NT2/D1 (cell line): Measurements from ENCODE around the gene RWDD4.

Source experiments
- DNase-seq: peaks from one replicate; pipeline ENCODE4 v3.0.0-alpha.2; 2011; ENCODE audit warnings: low read depth, low spot score
- H3K27me3 ChIP-seq: 2 replicates; pipeline ENCODE4 v1.6.0; 2011; ENCODE audit warnings: mild to moderate bottlenecking; ENCODE audit not compliant: insufficient read length, insufficient read depth
- H3K36me3 ChIP-seq: 2 replicates; pipeline ENCODE4 v1.6.1; 2011; ENCODE audit warnings: mild to moderate bottlenecking, low read length, mixed read lengths; ENCODE audit not compliant: insufficient read depth, insufficient read length
- H3K4me1 ChIP-seq: 2 replicates; pipeline ENCODE4 v1.5.1; 2011; ENCODE audit not compliant: insufficient read depth, insufficient read length
- H3K4me3 ChIP-seq: 2 replicates; pipeline ENCODE4 v1.5.1; 2011; ENCODE audit warnings: low read depth; ENCODE audit not compliant: insufficient read length
- H3K9ac ChIP-seq: 2 replicates; pipeline ENCODE4 v1.6.0; 2011; ENCODE audit warnings: low read depth; ENCODE audit not compliant: insufficient read length
- H3K9me3 ChIP-seq: 2 replicates; pipeline ENCODE4 v1.5.1; 2011; ENCODE audit warnings: mild to moderate bottlenecking, low read length; ENCODE audit not compliant: insufficient read depth
- SUZ12 ChIP-seq: IDR thresholded peaks from 2 replicates; pipeline ENCODE4 v1.6.1; 2011; ENCODE audit not compliant: insufficient read length, insufficient read depth; ENCODE audit errors: extremely low read depth
- YY1 ChIP-seq: IDR thresholded peaks from 2 replicates; pipeline ENCODE4 v1.6.1; 2011; ENCODE audit not compliant: insufficient read length, insufficient read depth
- ZNF274 ChIP-seq: IDR thresholded peaks from 2 replicates; pipeline ENCODE4 v1.6.1; 2011; ENCODE audit warnings: mild to moderate bottlenecking, low read depth, low read length

Gene RWDD4

DNA sequence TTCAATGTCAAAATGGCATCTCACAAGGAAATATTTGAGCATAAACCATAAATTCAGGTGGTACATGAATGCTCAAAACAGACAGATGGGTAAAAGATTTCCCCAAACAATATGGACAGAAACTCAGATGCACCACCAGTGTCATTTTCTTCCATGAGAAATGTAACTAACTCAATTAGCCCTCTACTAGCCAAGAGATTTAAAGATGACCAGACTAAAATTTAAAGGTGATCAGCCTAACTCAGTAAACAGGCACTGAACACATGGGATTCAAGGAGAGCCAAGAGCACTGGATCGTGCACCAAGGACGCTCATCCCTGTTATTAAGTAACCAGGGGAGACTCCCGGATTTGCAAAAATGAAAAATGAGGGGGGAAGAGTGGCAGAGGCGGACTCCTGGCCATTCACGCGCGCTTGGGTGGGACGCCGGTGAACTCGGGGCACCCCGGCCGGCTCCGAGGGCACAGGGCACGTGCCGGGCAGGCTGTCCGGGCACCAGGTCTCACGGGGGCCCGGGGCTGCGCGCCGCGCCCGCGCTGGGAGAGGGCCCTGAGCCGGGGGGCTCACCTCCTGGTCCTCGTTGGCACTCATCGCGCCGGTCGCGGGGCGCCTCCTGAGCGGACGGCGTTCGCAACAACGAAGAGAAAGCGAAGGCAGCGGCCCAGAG is 490 bp downstream of the RWDD4 start:
- peak overlapping the region; percentile 81 for H3K9ac ChIP-seq
- peaks cover 7% of the 10 kb centered on the region for H3K36me3 ChIP-seq
- H3K4me3 ChIP-seq: peak overlapping the region; percentile 61
- H3K4me1 ChIP-seq: no peaks in the 10 kb centered on the region
- TF ChIP-seq YY1: no peak
- TF ChIP-seq SUZ12: no peak
- TF ChIP-seq ZNF274: no peak
- no peaks in the 10 kb centered on the region for H3K9me3 ChIP-seq
- no peaks in the 10 kb centered on the region for H3K27me3 ChIP-seq
- no peak for DNase-seq

DNA sequence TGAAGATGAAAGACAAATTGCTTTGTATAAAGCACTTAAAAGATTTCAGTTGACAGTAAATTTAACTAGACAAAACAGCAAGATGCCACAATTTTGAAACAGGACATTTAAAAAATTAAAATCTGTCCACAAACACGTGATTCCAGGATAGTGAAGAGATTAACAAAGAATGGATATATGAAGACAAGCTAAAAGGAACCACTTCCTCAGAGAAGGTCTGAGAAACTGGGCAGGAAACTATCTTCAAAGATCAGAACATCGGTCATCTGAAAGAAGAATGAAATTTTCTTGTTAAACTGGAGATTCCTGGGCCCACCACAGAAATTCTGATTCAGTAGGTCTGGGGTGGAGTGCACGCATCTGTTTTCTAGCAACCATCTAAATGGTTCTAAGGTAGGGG is 1.4 kb downstream of the RWDD4 start:
- H3K27me3 ChIP-seq: no peaks in the 10 kb centered on the region

GRCh38 chr4:183645326-183645725 is 13.7 kb downstream of the RWDD4 start:
- no peak for DNase-seq
- Histone ChIP-seq H3K36me3 (peaks cover 29% of the 10 kb centered on the region), H3K4me3 (no peak overlapping the region), H3K4me1 (no peaks in the 10 kb centered on the region), H3K9me3 (no peaks in the 10 kb centered on the region), H3K27me3 (no peaks in the 10 kb centered on the region), H3K9ac (no peak overlapping the region)
- TF ChIP-seq YY1 (no peak), SUZ12 (no peak)

More for the DNA sequence above, 1.4 kb downstream of the RWDD4 start:
- Histone ChIP-seq H3K9me3 (no peaks in the 10 kb centered on the region), H3K4me3 (no peak overlapping the region), H3K9ac (no peak overlapping the region), H3K4me1 (no peaks in the 10 kb centered on the region), H3K36me3 (peaks cover 13% of the 10 kb centered on the region)
- no peak for DNase-seq
- TF ChIP-seq YY1: no peak
- no peak for TF ChIP-seq SUZ12
- TF ChIP-seq ZNF274: no peak

GRCh38 chr4:183639291-183639690 is 19.7 kb downstream of the RWDD4 start:
- H3K36me3 ChIP-seq: peaks cover 4% of the 10 kb centered on the region
- DNase-seq: no peak
- no peak for TF ChIP-seq SUZ12
- no peak for TF ChIP-seq YY1
- TF ChIP-seq ZNF274: no peak

GRCh38 chr4:183638436-183638835 is 20.5 kb downstream of the RWDD4 start:
- peaks cover 4% of the 10 kb centered on the region for H3K36me3 ChIP-seq
- H3K9me3 ChIP-seq: no peaks in the 10 kb centered on the region
- no peak for DNase-seq
- H3K9ac ChIP-seq: no peak overlapping the region
- no peaks in the 10 kb centered on the region for H3K27me3 ChIP-seq
- no peak overlapping the region for H3K4me3 ChIP-seq
- H3K4me1 ChIP-seq: no peaks in the 10 kb centered on the region
- TF ChIP-seq SUZ12 (no peak), YY1 (no peak), ZNF274 (no peak)

More at GRCh38 chr4:183639291-183639690, 19.7 kb downstream of the RWDD4 start:
- H3K4me3 ChIP-seq: no peak overlapping the region
- H3K4me1 ChIP-seq: no peaks in the 10 kb centered on the region
- no peaks in the 10 kb centered on the region for H3K9me3 ChIP-seq
- H3K27me3 ChIP-seq: no peaks in the 10 kb centered on the region
- H3K9ac ChIP-seq: no peak overlapping the region

GRCh38 chr4:183637461-183637860 is 21.5 kb downstream of the RWDD4 start:
- Histone ChIP-seq H3K9me3 (no peaks in the 10 kb centered on the region), H3K4me1 (no peaks in the 10 kb centered on the region), H3K27me3 (no peaks in the 10 kb centered on the region), H3K9ac (no peak overlapping the region), H3K36me3 (peaks cover 2% of the 10 kb centered on the region), H3K4me3 (no peak overlapping the region)
- DNase-seq: no peak
- TF ChIP-seq YY1: no peak
- TF ChIP-seq ZNF274: no peak
- TF ChIP-seq SUZ12: no peak

GRCh38 chr4:183636923-183637322 is 22.1 kb downstream of the RWDD4 start:
- no peaks in the 10 kb centered on the region for H3K9me3 ChIP-seq
- H3K36me3 ChIP-seq: no peaks in the 10 kb centered on the region
- no peaks in the 10 kb centered on the region for H3K27me3 ChIP-seq
- TF ChIP-seq ZNF274 (no peak), YY1 (no peak), SUZ12 (no peak)
- H3K9ac ChIP-seq: no peak overlapping the region
- no peak overlapping the region for H3K4me3 ChIP-seq
- DNase-seq: no peak
- no peaks in the 10 kb centered on the region for H3K4me1 ChIP-seq
